ENCODE data around the gene PLEKHG4B. TPM values are rescaled to one million over a fixed set of nuclear protein-coding genes. Genes with fewer than 3 reads are reported as not detected.
A peak's percentile ranks its signal among the peaks of the same experiment; 100 is the strongest.
"Not testable (repeated sequence)": the region's sequence is repeated elsewhere in the genome, so short reads cannot be mapped to it uniquely, and the experiment has no call there.

Gene PLEKHG4B
- total RNA-seq, 1 donor from 2014 or later, result 0.03 TPM

DNA sequence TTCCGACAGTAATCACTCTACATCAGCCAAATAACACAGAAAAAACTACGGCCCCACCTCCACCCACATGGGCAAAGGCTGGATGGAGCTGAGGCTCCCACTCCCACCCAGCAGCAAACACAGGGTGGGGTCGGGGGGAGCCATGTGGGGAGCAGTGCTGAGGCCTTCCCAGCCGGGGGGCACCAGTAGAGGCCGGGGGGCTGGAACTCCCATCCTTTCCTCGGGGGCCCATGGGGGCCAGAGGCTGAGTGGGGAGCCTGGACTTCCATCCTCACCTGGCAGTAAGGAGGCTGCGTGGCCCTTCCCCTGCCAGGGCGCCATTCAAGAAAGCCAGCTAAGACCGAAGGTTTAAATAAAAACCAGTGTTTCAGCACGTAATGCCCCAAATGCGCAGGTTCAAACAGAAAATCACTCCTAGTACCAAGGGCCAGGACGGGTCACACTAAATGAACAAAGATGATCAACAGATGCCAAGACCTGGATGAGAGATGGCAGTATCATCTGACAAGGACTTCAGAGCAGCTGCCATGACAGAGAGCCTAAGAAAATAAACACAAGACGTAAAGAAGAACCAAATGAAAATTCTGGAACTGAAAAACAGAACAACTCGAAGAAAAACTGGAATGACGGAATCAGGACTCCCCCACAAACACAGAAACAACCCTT is 116.6 kb downstream of the PLEKHG4B start:
- intact Hi-C loops (cut with DNase I), result no loop called here
- DNase-seq (ENCODE audit: low spot score), result no peak

DNA sequence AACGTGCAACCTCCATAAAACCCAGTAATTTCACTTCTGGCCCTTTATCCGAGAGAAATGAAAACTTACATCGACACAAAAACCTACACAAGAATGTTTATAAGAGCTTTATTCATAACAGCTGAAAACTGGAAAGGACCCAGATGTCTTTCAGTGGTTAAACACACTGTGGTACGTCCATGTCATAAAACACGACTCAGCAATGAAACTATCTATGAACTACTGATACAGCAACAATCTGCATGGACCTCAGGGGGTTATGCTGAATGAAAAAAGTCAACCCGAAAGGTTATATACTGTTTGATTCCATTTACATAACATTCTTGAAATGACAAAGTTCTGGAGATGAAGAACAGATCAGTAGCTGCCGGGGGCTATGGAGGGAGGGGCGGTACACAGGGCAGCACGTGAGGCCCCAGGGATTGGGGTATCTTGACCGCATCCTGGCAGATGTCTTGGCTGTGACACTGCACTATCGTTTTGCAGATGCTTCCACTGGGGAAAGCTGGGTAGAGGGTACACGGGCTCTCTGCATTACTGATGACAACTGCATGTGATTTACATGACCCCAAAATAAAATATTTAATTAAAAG is 121.9 kb downstream of the PLEKHG4B start:
- DNase-seq (ENCODE audit: low spot score), result no peak
- intact Hi-C loops (cut with DNase I), result no loop called here

DNA sequence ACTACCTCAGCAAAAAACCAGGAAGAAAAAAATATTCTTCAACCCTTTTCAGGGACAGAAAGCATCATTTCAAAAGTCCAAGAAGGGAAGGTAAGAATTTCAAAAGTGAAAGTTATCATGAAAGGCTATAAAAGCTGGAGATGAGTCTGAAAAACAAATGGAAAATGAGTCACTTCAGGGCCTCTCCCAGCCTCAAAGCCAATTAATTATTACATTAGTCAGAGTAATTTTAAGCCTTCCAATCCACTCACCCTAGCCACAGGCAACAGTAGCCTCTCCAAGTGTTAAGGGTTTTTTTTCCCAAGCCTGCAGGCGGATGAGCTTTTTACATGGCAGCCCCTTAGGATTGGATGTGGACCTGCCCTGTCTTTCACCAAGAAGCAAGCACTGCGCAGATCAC is 123.3 kb downstream of the PLEKHG4B start:
- intact Hi-C loops (cut with DNase I); DNase-seq (ENCODE audit: low spot score): not testable (repeated sequence)

DNA sequence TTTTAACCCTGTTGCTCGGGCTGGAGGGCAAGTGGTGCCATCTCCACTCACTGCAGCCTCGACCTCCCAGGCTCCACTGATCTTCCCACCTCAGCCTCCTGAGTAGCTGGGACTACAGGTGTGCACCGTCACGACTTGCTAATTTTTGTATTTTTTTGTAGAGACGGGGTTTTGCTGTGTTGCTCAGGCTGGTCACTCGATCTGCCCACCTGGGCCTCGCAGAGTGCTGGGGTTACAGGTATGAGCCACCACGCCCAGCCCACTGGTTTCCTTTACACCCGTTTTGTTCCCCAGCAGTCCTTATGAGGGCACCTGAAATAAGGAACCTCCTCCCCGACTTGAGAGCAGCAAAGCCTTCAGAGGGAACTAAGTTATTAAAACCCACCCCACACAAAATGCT is 124.1 kb downstream of the PLEKHG4B start:
- intact Hi-C loops (cut with DNase I); DNase-seq (ENCODE audit: low spot score): not testable (repeated sequence)

DNA sequence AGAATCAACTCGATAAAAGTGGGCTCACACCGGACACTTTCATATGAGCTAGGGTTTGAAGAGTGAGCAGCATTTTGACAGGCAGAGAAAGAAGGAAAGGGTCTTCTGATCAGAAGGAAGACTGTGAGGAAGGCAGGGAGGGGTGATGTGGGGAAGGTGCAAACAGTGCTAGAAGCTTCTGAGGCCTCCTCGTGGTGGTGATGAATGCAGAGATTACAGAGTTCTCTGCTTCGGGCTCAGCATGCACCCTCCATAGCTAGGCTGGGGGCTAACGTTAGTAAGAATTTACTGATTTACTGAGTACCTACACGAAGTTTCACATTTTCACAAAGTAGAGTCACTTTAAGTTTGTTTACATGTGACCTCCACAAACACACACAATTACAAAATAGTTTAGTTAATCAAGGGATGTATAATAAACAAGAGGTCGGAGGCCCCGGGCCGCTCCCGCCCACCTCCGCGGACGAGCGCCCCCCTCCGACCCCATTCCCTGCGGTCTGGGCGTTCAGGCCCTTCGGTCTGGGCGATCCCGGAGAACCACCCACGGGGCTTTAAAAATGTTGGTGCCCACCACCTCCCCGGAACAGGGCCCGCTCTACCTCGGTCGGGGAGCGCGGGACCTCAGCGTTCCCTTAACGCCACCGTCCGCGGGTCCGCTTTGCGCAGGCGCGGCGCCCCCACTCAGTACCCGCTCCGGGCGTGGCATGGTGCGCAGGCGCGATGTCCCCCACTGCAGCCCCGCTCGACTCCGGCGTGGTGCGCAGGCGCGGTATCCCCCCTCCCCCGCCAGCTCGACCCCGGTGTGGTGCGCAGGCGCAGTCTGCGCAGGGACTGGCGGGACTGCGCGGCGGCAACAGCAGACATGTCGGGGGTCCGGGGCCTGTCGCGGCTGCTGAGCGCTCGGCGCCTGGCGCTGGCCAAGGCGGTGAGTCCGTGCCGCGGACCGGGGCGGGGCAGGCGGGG is 125.8 kb downstream of the PLEKHG4B start, which contains the start of the genes CCDC127 and SDHA:
TSS of gene CCDC127 (minus strand) at position 660 of the 963 bp plus-strand sequence. CDS start 1,304 bp downstream, outside the sequence.
TSS of gene SDHA (plus strand) at position 827 of the 963 bp plus-strand sequence. CDS start at position 863, 36 bp downstream.
- intact Hi-C loops (cut with DNase I), result loop anchor here (2.0 kb wide), 2 partner anchors 29 to 53 kb away; partner anchors contain the start of gene PDCD6
- peak; percentile 97 for DNase-seq (ENCODE audit: low spot score)

DNA sequence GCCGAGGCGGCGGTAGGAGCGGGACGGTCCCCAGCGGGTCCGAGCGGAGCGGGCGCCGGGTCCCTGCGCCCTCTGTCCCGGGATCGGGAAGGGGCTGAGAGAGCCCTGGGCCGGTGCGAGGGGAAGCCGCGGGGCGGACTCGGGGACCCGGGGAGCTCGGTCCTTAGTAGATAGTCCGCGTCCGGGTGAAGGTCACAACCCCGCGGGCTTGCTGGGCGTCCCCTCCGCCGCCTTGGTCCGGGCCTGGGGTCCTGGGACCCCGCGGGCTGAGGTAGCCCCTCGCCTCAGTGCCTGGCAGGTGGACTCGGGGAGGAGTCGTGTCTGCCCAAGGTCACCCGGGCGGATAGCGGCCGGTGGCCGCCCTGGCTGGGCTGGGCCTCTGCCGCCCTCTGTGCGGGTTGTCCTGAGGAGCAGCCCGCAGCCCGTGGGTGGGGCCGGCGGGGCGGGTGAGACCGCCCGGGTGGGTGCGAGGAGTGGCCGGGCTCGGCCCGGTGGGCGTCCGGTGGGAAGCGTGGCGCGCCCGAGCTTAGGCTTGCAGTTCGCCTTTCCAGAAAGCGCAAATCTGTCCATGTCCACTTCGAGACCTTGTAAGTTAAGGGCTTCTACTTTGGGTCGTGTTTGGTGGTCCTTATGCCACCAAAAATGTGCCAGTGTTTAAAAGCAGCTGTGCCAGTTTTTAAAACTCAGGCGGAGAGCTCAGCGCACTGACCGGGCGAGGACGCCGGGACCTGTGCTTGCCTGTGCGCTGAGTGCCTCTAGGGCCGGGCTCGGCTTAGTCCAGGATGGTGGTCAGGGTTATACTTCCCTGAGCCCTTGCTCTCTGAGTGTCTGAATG is 126.7 kb downstream of the PLEKHG4B start:
- DNase-seq (ENCODE audit: low spot score), result no peak
- intact Hi-C loops (cut with DNase I), result loop anchor here (2.0 kb wide), 2 partner anchors 30 to 52 kb away; partner anchors contain the start of gene PDCD6

DNA sequence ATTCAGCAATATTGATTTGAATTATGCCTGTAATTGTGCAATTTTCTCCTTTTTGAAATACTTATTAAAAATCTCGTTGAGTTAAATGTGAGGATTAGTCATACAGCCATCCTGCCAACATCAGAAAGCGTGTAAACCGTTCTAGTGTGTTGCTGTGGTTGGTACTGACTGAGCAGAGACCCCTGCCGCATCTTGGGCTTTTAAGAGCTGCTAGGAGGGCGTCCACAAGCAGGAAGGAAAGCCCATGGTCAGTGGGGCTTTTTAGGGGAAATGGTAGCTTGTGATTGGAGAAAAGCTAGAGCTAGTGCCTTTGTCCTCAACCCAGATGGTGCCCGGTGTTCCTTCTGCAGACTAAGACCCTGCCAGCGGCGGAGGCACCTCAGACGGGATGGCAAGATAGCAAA is 127.5 kb downstream of the PLEKHG4B start:
- no peak for DNase-seq (ENCODE audit: low spot score)
- intact Hi-C loops (cut with DNase I), result loop anchor here (2.0 kb wide), 2 partner anchors 31 to 51 kb away; partner anchors contain the start of gene PDCD6

DNA sequence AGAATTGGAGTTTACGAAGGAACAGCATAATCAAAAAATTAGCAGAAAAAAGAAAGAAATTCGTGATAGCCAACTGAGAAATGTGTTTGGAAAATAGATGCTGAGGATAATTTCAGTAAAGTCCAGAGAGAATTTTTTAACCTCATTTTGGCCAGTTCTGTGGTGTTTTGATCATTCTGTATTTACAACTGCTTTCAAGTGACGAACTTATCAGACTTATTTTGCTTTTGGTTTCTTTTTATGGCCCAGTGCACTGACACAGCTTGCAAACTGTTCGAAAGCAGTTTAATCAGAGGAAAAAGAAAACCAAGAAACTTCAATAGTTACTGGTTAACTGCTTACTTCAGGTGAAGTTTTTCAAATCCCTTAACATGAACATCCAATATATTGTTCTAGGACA is 128.0 kb downstream of the PLEKHG4B start:
- intact Hi-C loops (cut with DNase I), result loop anchor here (2.0 kb wide), 2 partner anchors 31 to 51 kb away; partner anchors contain the start of gene PDCD6

DNA sequence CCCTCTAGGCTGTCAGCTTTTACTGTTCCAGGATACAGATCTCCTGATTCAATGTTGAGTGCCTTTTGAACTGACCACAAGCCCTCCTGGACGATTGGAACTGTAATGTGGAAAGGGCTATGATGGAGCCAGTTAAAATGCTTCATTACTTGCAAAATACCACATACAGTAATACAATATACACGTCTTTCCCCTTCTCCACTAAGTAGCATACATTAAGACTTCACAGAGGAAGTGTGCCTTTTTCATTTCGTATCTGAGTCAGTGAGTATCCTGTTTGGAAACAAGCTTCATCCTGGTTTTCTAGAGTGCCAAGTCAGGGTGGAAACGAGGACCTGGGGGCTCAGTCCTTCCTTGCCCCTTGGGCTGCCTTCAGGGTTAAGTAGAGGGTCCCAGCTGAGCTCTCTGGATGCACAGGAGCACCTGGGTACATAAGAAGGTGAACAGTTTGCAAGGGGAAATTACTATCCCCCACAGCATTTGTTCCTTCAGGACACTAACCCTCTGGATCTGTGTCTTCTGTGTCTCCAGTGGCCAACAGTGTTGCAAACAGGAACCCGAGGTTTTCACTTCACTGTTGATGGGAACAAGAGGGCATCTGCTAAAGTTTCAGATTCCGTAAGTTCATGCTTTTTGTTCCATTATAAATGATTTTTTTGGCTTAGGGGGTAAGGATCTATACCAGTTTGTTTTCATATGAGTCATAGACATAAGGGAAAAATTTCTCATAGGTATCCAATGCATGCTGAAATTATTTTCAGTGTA is 131.2 kb downstream of the PLEKHG4B start:
- DNase-seq (ENCODE audit: low spot score); intact Hi-C loops (cut with DNase I): not testable (repeated sequence)

More for the DNA sequence above, 128.0 kb downstream of the PLEKHG4B start:
- no peak for DNase-seq (ENCODE audit: low spot score)

DNA sequence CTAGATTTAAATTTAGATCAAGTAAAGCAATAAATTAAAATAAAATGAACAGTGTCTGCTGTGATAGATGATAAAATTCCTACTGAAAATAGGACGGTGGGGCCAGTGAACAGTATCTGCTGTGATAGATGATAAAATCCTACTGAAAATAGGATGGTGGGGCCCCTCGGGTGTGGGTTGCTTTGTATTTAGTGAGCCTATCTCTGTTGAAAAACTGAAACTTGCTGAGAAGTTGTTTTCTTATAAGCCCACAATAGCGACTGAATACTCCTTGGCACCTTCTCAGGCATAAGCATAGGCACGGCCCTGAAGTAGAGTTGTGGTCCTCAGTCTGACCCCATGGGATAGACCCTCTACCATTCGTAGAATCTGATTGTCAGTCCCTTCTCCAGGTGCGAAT is 131.8 kb downstream of the PLEKHG4B start:
- DNase-seq (ENCODE audit: low spot score), result no peak

DNA sequence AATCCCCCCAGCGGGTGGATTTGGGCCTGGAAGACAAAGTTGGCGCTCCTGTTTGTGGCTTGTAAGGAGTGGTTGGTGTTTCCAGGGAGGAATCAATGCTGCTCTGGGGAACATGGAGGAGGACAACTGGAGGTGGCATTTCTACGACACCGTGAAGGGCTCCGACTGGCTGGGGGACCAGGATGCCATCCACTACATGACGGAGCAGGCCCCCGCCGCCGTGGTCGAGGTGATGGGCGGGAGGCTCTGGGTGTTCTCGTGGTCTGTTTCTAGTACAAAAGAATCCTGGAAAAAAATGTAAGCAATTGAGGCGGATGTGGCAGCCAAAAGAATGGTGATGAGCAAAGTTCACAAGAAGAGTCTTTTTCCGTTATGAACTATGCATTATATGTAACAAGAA is 133.4 kb downstream of the PLEKHG4B start:
- intact Hi-C loops (cut with DNase I), result no loop called here
- no peak for DNase-seq (ENCODE audit: low spot score)

More for the DNA sequence above, 131.8 kb downstream of the PLEKHG4B start:
- intact Hi-C loops (cut with DNase I), result no loop called here

DNA sequence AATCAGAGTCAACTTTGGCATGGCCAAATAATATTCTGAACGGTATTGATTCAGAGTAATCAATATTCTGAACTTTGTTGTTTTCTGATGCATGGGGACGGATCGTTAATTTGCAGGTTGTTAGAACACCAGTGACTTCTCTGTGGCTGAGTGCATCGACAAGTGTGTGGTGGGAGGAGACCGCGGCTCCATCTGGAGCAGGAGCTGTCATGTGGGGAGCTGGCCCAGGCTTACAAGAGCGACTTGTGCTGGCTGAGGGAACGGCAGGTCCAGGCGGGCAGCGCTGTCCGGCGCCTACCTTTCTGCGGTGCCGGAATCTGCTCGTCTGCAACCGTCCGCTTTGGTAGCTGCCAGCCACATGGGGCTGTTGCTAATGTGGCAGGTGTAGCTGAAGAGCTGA is 135.4 kb downstream of the PLEKHG4B start:
- intact Hi-C loops (cut with DNase I); DNase-seq (ENCODE audit: low spot score): not testable (repeated sequence)

DNA sequence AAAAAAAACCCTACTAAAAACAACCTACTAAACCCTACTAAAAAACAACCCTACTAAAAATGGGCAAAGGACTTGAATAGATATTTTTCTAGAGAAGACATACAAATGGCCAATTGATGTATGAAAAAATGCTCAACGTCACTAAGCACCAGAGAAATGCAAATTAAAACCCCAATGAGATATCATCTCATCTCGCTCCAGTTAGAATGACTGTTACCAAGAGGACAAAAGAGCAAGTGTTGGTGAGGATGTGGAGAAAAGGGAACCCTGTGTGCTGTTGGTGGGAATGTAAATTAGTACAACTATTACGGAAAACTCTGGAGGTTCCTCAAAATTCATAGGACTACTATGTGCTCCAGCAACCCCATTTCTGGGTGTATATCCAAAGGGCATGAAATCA is 136.9 kb downstream of the PLEKHG4B start:
- intact Hi-C loops (cut with DNase I), result no loop called here

DNA sequence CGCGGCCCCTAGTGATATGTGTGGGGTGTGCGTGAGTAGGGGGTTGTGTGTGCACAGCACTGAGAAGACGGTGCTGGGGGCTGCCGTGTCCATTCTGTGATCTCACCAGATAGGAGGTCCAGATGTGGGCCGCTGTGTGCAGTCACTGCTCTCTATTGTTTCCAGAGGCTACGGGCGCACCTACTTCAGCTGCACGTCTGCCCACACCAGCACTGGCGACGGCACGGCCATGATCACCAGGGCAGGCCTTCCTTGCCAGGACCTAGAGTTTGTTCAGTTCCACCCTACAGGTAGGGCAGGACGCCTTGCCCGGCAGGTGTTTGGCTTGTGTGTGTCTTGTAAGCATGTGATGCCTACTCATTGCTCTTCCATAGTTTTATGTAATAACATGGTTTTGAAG is 138.7 kb downstream of the PLEKHG4B start:
- intact Hi-C loops (cut with DNase I), result no loop called here
- DNase-seq (ENCODE audit: low spot score), result no peak

More for the DNA sequence above, 136.9 kb downstream of the PLEKHG4B start:
- no peak for DNase-seq (ENCODE audit: low spot score)

DNA sequence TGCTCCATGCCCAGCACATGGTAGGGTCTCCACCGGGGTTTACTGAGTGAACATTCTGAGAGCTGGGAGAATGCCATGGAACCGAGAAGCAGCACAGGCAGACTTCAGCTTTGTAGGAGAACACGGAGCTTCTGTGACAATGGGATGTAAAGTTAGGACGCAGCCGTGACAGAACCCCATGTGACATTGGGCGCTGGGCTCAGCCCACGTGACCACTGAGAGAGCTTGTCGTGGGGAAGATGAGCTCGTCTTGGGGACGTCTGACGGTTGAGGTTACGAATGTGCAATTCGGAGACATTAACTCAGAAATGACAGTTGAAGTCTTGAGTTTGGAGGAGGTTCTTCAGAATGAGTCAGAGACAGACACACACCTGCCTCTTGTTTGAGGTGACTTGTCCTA is 139.7 kb downstream of the PLEKHG4B start:
- intact Hi-C loops (cut with DNase I), result no loop called here
- no peak for DNase-seq (ENCODE audit: low spot score)

DNA sequence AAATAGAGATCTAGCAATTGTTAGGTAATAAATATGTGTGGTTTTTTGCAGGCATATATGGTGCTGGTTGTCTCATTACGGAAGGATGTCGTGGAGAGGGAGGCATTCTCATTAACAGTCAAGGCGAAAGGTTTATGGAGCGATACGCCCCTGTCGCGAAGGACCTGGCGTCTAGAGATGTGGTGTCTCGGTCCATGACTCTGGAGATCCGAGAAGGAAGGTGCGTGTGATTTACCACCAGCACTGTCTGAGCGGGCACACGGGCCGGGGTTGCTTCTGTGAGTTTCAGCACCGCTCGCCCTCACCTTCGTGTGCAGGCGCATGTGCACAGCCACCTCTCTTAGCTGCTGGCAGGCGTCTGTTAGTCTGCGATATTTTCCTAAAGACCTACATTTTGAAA is 141.5 kb downstream of the PLEKHG4B start:
- DNase-seq (ENCODE audit: low spot score); intact Hi-C loops (cut with DNase I): not testable (repeated sequence)

DNA sequence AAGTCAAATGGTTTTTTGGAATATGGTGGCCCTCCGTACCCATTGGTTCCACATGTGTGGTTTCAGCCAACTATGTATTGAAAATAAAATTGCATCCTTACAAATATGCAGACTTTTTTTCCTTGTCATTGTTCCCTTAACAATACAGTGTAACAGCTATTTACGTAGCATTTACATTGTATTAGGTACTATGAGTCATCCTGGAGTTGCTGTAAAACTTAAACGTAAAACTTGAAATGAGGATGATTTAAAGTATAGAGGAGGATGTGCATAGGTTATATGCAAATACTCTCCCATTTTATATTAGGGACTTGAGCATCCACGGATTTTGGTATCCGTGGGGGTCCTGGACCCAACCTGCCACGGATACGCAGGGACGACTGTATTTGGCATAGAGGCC is 142.5 kb downstream of the PLEKHG4B start:
- intact Hi-C loops (cut with DNase I), result no loop called here
- DNase-seq (ENCODE audit: low spot score), result no peak

DNA sequence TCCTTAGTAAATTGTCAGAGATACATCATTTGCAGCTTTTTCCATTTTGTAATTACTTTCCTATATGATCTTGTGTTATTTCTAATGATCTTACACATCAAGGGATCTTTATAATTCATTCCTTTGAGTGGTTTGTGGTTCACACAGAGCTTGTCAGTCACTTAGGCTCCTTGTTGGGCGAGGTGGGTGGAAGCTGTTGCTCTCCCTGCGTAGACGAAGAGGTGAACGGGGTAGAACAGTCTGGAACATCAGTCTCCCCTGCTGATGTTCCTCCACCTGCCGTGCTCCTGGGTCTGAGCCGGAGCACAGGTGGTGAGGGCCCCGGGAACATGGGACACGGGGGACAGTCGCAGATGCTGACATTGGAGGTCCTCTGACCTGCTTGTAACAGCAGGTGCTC is 143.6 kb downstream of the PLEKHG4B start:
- intact Hi-C loops (cut with DNase I); DNase-seq (ENCODE audit: low spot score): not testable (repeated sequence)
